HG02642 (cell line): ENCODE results near the gene ACP3.
"Not testable (repeated sequence)": the region's sequence is repeated elsewhere in the genome, so short reads cannot be mapped to it uniquely, and the experiment has no call there.

Experiments used
- ATAC-seq: cut with Tn5 transposase; IDR thresholded peaks from one replicate; pipeline ENCODE4 v1.9.1; 2021; ENCODE audit warnings: mild to moderate bottlenecking; ENCODE audit not compliant: unreplicated experiment, poor library complexity

ACP3 gene

GRCh38 chr3:132354916-132355702 lies 37.9 kb downstream of the ACP3 start:
- no peak for ATAC-seq

- ATAC-seq: no peak
These were observed 39.4 kb downstream of the ACP3 start for GRCh38 chr3:132356568-132356967.

GRCh38 chr3:132360717-132361116 lies 43.5 kb downstream of the ACP3 start:
- no peak for ATAC-seq

- no peak for ATAC-seq
These were observed 45.1 kb downstream of the ACP3 start for GRCh38 chr3:132362329-132362728.

- ATAC-seq: no peak
These were observed 51.3 kb downstream of the ACP3 start for GRCh38 chr3:132368515-132368914.

GRCh38 chr3:132368962-132369361 lies 51.8 kb downstream of the ACP3 start:
- ATAC-seq: no peak

GRCh38 chr3:132376945-132377354 lies 59.7 kb downstream of the ACP3 start:
- ATAC-seq: not testable (repeated sequence)

GRCh38 chr3:132378048-132378762 lies 61.0 kb downstream of the ACP3 start:
- ATAC-seq: no peak

- no peak for ATAC-seq
These were observed 61.6 kb downstream of the ACP3 start for GRCh38 chr3:132378846-132379245.

- no peak for ATAC-seq
These were observed 63.7 kb downstream of the ACP3 start for GRCh38 chr3:132380920-132381319.

GRCh38 chr3:132381348-132381944 lies 64.2 kb downstream of the ACP3 start:
- no peak for ATAC-seq

GRCh38 chr3:132382267-132382666 lies 65.1 kb downstream of the ACP3 start:
- ATAC-seq: no peak

GRCh38 chr3:132382688-132383194 lies 65.5 kb downstream of the ACP3 start:
- ATAC-seq: no peak

GRCh38 chr3:132386259-132386658 lies 69.1 kb downstream of the ACP3 start:
- no peak for ATAC-seq

- ATAC-seq: not testable (repeated sequence)
These were observed 75.5 kb downstream of the ACP3 start for GRCh38 chr3:132392675-132393074.

GRCh38 chr3:132394320-132394719 lies 77.1 kb downstream of the ACP3 start:
- ATAC-seq: no peak

GRCh38 chr3:132395126-132395525 lies 77.9 kb downstream of the ACP3 start:
- ATAC-seq: no peak

GRCh38 chr3:132396255-132396654 lies 79.0 kb downstream of the ACP3 start:
- no peak for ATAC-seq

GRCh38 chr3:132396776-132397175 lies 79.6 kb downstream of the ACP3 start:
- not testable (repeated sequence) for ATAC-seq

- ATAC-seq: peak; percentile 65
These were observed 82.1 kb downstream of the ACP3 start for GRCh38 chr3:132399054-132399929.
